GM12878 (cell line): ENCODE data around the gene KIF17.

Experiments
- BACH1 ChIP-seq: fragments of 450-650 bp; IDR thresholded peaks from 2 replicates; pipeline ENCODE4 v1.6.1; 2017; ENCODE audit warnings: mild to moderate bottlenecking, borderline replicate concordance
- CEBPB ChIP-seq, 2 experiments: fragments of 150-350 bp in 1 of 2; IDR thresholded peaks; 2 replicates each; pipeline ENCODE4 v1.6.1; 2012 to 2014; ENCODE audit warnings: low read depth in 2 of 2, low read length in 2 of 2, borderline replicate concordance in 1 of 2, inconsistent platforms in 1 of 2
- TAF1 ChIP-seq: IDR thresholded peaks from 2 replicates; pipeline ENCODE4 v1.6.1; 2011; ENCODE audit warnings: mild to moderate bottlenecking, low read depth, low read length, borderline replicate concordance
- TF ChIP-seq, protein P1 (sequence below), 3 experiments: IDR thresholded peaks in 2 of 3; conservative IDR thresholded peaks in 1 of 3; 2 replicates each; pipeline ENCODE4 v1.5.1; 2011; ENCODE audit warnings: low read depth in 3 of 3, low read length in 3 of 3, mild to moderate bottlenecking in 3 of 3, control low read depth in 2 of 3, moderate library complexity in 2 of 3, inconsistent platforms in 1 of 3, mixed read lengths in 1 of 3; ENCODE audit not compliant: control insufficient read depth in 2 of 3, insufficient read depth in 1 of 3; ENCODE audit errors: extremely low read depth in 1 of 3

DNA sequence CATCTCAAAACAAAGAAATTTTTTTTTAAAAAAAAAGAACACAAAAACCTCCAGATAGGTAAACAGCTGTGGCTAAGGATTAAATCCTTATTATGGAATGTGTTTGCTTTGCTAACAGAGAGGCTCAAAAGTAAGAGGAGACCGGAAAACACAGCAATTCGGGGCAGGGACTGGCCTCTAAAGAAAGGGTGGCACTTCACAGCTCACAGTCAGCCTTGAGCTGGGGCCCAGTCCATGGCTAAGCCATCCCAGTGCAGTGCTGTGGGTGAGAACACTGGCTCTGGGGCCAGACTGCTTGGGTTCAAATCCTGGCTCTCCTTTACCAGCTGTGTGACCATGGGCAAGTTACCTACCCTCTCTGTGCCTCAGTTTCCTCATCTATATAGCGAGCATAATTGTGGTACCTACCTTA lies 28.2 kb downstream of the KIF17 start:
- no peak for TF ChIP-seq TAF1
- TF ChIP-seq, protein P1, sequence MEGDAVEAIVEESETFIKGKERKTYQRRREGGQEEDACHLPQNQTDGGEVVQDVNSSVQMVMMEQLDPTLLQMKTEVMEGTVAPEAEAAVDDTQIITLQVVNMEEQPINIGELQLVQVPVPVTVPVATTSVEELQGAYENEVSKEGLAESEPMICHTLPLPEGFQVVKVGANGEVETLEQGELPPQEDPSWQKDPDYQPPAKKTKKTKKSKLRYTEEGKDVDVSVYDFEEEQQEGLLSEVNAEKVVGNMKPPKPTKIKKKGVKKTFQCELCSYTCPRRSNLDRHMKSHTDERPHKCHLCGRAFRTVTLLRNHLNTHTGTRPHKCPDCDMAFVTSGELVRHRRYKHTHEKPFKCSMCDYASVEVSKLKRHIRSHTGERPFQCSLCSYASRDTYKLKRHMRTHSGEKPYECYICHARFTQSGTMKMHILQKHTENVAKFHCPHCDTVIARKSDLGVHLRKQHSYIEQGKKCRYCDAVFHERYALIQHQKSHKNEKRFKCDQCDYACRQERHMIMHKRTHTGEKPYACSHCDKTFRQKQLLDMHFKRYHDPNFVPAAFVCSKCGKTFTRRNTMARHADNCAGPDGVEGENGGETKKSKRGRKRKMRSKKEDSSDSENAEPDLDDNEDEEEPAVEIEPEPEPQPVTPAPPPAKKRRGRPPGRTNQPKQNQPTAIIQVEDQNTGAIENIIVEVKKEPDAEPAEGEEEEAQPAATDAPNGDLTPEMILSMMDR (IDR thresholded peaks at IDR 0.05 in 2 of 3, conservative IDR thresholded peaks at IDR 0.05 in 1 of 3; ENCODE audit: control insufficient read depth in 2 of 3, extremely low read depth in 1 of 3, insufficient read depth in 1 of 3, low read depth in 3 of 3, low read length in 3 of 3), result no peak
- no peak for TF ChIP-seq CEBPB (IDR thresholded peaks at IDR 0.05; ENCODE audit: borderline replicate concordance in 1 of 2, low read depth in 2 of 2, low read length in 2 of 2)
- TF ChIP-seq BACH1, result no peak
